Hepatocyte (in vitro differentiated cells): ENCODE data around the gene AP2A2. TPM values are rescaled to one million over a fixed set of nuclear protein-coding genes. Genes with fewer than 3 reads are reported as not detected.

Source experiments
- DNase-seq: peaks from one replicate; pipeline ENCODE4 v3.0.0-alpha.2; 2016; ENCODE audit warnings: low spot score
- H2AFZ ChIP-seq: fragments of 200-600 bp; sonication (generic); 2 replicates; pipeline ENCODE4 v1.6.0; 2016; ENCODE audit warnings: antibody characterized with exemption, mild to moderate bottlenecking
- H3K27ac ChIP-seq: fragments of 200-600 bp; sonication (generic); 2 replicates; pipeline ENCODE4 v1.5.1; 2016; ENCODE audit warnings: mild to moderate bottlenecking
- H3K27me3 ChIP-seq: fragments of 200-600 bp; sonication (generic); 2 replicates; pipeline ENCODE4 v1.6.1; 2016
- H3K36me3 ChIP-seq: fragments of 200-600 bp; sonication (generic); replicated peaks from 2 replicates; pipeline ENCODE4 v1.5.1; 2016; ENCODE audit warnings: low read depth; ENCODE audit not compliant: insufficient read depth
- H3K4me1 ChIP-seq: fragments of 200-600 bp; sonication (generic); 2 replicates; pipeline ENCODE4 v1.5.1; 2016; ENCODE audit warnings: mild to moderate bottlenecking, moderate library complexity; ENCODE audit not compliant: insufficient read depth
- H3K4me2 ChIP-seq: fragments of 200-600 bp; sonication (generic); 2 replicates; pipeline ENCODE4 v1.6.0; 2016
- H3K4me3 ChIP-seq: fragments of 200-600 bp; sonication (generic); 2 replicates; pipeline ENCODE4 v1.5.1; 2016; ENCODE audit warnings: mild to moderate bottlenecking
- H3K79me2 ChIP-seq: fragments of 200-600 bp; sonication (generic); 2 replicates; pipeline ENCODE4 v1.6.0; 2017; ENCODE audit warnings: mild to moderate bottlenecking
- H3K9me2 ChIP-seq: fragments of 200-600 bp; sonication (generic); replicated peaks from 2 replicates; pipeline ENCODE4 v1.6.0; 2017; ENCODE audit warnings: mild to moderate bottlenecking; ENCODE audit not compliant: insufficient read depth
- H3K9me3 ChIP-seq: fragments of 200-600 bp; sonication (generic); 2 replicates; pipeline ENCODE4 v1.5.1; 2016; ENCODE audit warnings: low read depth, mild to moderate bottlenecking
- H4K20me1 ChIP-seq: fragments of 200-600 bp; sonication (generic); 2 replicates; pipeline ENCODE4 v1.6.0; 2016; ENCODE audit warnings: mild to moderate bottlenecking; ENCODE audit not compliant: insufficient read depth, poor library complexity, severe bottlenecking
- CTCF ChIP-seq: fragments of 200-600 bp; sonication (generic); IDR thresholded peaks from 2 replicates; pipeline ENCODE4 v1.5.1; 2016; ENCODE audit warnings: antibody characterized with exemption, mild to moderate bottlenecking; ENCODE audit not compliant: poor library complexity
- EZH2 ChIP-seq: fragments of 200-600 bp; sonication (generic); IDR thresholded peaks from 2 replicates; pipeline ENCODE4 v1.6.1; 2016; ENCODE audit warnings: antibody characterized with exemption, mild to moderate bottlenecking, borderline replicate concordance
- EZH2phosphoT487 ChIP-seq: fragments of 200-600 bp; sonication (generic); IDR thresholded peaks from one replicate; pipeline ENCODE4 v1.6.1; 2018; ENCODE audit warnings: antibody characterized with exemption, mild to moderate bottlenecking, low read depth, moderate library complexity; ENCODE audit not compliant: unreplicated experiment, severe bottlenecking
- WGBS: methylation state at CpG from one replicate; pipeline ENCODE4 v1.1.6; 2016; ENCODE audit warnings: low lambda C conversion rate; ENCODE audit errors: missing lambda C conversion rate; 5-methylcytosine and 5-hydroxymethylcytosine counted together
- polyA plus RNA-seq: library from polyadenylated mRNA; unstranded; fragments of >200 nt; fragmentation: Nextera tagmentation; extraction: Ambion mirVana; gene quantifications from 2 replicates; pipeline ENCODE4 v1.2.1, GENCODE V29; 2016
- total RNA-seq: library from RNA; depleted of rRNA; stranded (reverse); fragments of >200 nt; gene quantifications from 2 replicates; pipeline ENCODE4 v1.2.3, GENCODE V29; 2014

The AP2A2 gene
- total and polyA plus RNA-seq, 2 experiments from 2014 or later, result 49.7 to 68.0 TPM

- Histone ChIP-seq H3K9me3 (no peaks in the 10 kb centered on the region), H3K4me1 (peaks cover 4% of the 10 kb centered on the region), H3K27me3 (no peaks in the 10 kb centered on the region), H3K4me3 (no peak overlapping the region), H3K4me2 (no peak overlapping the region), H2AFZ (no peak overlapping the region), H3K9me2 (no peaks in the 10 kb centered on the region), H3K36me3 (no peaks in the 10 kb centered on the region), H3K27ac (no peak overlapping the region), H3K79me2 (no peaks in the 10 kb centered on the region), H4K20me1 (no peaks in the 10 kb centered on the region)
- WGBS, result 75% methylated on average over 11 of the region's 13 CpGs
- DNase-seq, result no peak
- TF ChIP-seq CTCF (no peak), EZH2phosphoT487 (no peak), EZH2 (no peak)
Observed at GRCh38 chr11:1036931-1037330, 111.3 kb downstream of the AP2A2 start.

- no peaks in the 10 kb centered on the region for H3K79me2 ChIP-seq
- no peak overlapping the region for H3K4me3 ChIP-seq
- WGBS, result 97% methylated on average over 10 of the region's 26 CpGs
- no peaks in the 10 kb centered on the region for H3K9me2 ChIP-seq
- no peak for DNase-seq
- H3K27ac ChIP-seq, result no peak overlapping the region
- H2AFZ ChIP-seq, result no peak overlapping the region
- H3K9me3 ChIP-seq, result no peaks in the 10 kb centered on the region
- H3K4me2 ChIP-seq, result no peak overlapping the region
- peaks cover 4% of the 10 kb centered on the region for H3K4me1 ChIP-seq
- no peaks in the 10 kb centered on the region for H3K36me3 ChIP-seq
- no peaks in the 10 kb centered on the region for H3K27me3 ChIP-seq
- no peaks in the 10 kb centered on the region for H4K20me1 ChIP-seq
- no peak for TF ChIP-seq EZH2phosphoT487
- TF ChIP-seq CTCF, result no peak
- no peak for TF ChIP-seq EZH2
Observed at GRCh38 chr11:1037506-1038055, 111.9 kb downstream of the AP2A2 start.

GRCh38 chr11:1038361-1038760 lies 112.7 kb downstream of the AP2A2 start:
- Histone ChIP-seq H3K4me3 (no peak overlapping the region), H3K4me2 (no peak overlapping the region), H3K36me3 (no peaks in the 10 kb centered on the region), H3K27me3 (no peaks in the 10 kb centered on the region), H3K79me2 (no peaks in the 10 kb centered on the region), H3K9me2 (no peaks in the 10 kb centered on the region), H2AFZ (no peak overlapping the region), H3K9me3 (no peaks in the 10 kb centered on the region), H4K20me1 (no peaks in the 10 kb centered on the region), H3K4me1 (peaks cover 4% of the 10 kb centered on the region), H3K27ac (no peak overlapping the region)
- 91% methylated on average over 8 of the region's 10 CpGs for WGBS
- no peak for DNase-seq
- TF ChIP-seq CTCF, result no peak
- TF ChIP-seq EZH2, result no peak
- no peak for TF ChIP-seq EZH2phosphoT487

GRCh38 chr11:1038921-1039320 lies 113.3 kb downstream of the AP2A2 start:
- Histone ChIP-seq H3K9me3 (no peaks in the 10 kb centered on the region), H3K27me3 (no peaks in the 10 kb centered on the region), H3K9me2 (no peaks in the 10 kb centered on the region), H4K20me1 (no peaks in the 10 kb centered on the region), H3K4me3 (no peak overlapping the region), H2AFZ (no peak overlapping the region), H3K79me2 (no peaks in the 10 kb centered on the region), H3K27ac (no peak overlapping the region), H3K4me1 (peaks cover 4% of the 10 kb centered on the region), H3K36me3 (no peaks in the 10 kb centered on the region), H3K4me2 (no peak overlapping the region)
- no peak for DNase-seq
- TF ChIP-seq EZH2phosphoT487, result no peak
- no peak for TF ChIP-seq CTCF
- no peak for TF ChIP-seq EZH2
- 96% methylated on average over 12 of the region's 12 CpGs for WGBS
